HepG2 (cell line): ENCODE data around the gene DDX43. TPM values are rescaled to one million over a fixed set of nuclear protein-coding genes. Genes with fewer than 3 reads are reported as not detected.

Source experiments
- KLF9 ChIP-seq: IDR thresholded peaks from 2 replicates; pipeline ENCODE4 v1.6.1; 2016; ENCODE audit warnings: low read depth
- KMT2A ChIP-seq: sonication (generic); formaldehyde crosslinking; IDR thresholded peaks from 2 replicates; pipeline ENCODE4 v1.4.0; 2020; ENCODE audit warnings: missing genetic modification reagents
- MBD4 ChIP-seq: IDR thresholded peaks from 2 replicates; pipeline ENCODE4 v1.6.1; 2012; ENCODE audit warnings: low read length, inconsistent platforms, borderline replicate concordance
- MIXL1 ChIP-seq: IDR thresholded peaks from 2 replicates; pipeline ENCODE4 v1.6.1; 2016
- TP53 ChIP-seq: sonication (generic); formaldehyde crosslinking; conservative IDR thresholded peaks from 2 replicates; pipeline ENCODE4 v1.4.0; 2020; ENCODE audit warnings: missing genetic modification reagents
- ZNF263 ChIP-seq: sonication (generic); formaldehyde crosslinking; IDR thresholded peaks from 2 replicates; pipeline ENCODE4 v1.4.0; 2020; ENCODE audit warnings: missing genetic modification reagents
- ZNF367 ChIP-seq: sonication (generic); formaldehyde crosslinking; IDR thresholded peaks from 2 replicates; pipeline ENCODE4 v1.4.0; 2020; ENCODE audit warnings: missing genetic modification reagents, borderline replicate concordance
- ZNF543 ChIP-seq: sonication (generic); formaldehyde crosslinking; IDR thresholded peaks from 2 replicates; pipeline ENCODE4 v1.4.0; 2020; ENCODE audit warnings: mild to moderate bottlenecking, missing genetic modification reagents
- ZNF557 ChIP-seq: sonication (generic); formaldehyde crosslinking; IDR thresholded peaks from 2 replicates; pipeline ENCODE4 v1.4.0; 2020; ENCODE audit warnings: missing genetic modification reagents
- ZNF589 ChIP-seq: sonication (generic); formaldehyde crosslinking; conservative IDR thresholded peaks from 2 replicates; pipeline ENCODE4 v1.8.0; 2022; ENCODE audit warnings: mild to moderate bottlenecking, moderate library complexity, missing genetic modification reagents
- ZNF747 ChIP-seq: sonication (generic); formaldehyde crosslinking; IDR thresholded peaks from 2 replicates; pipeline ENCODE4 v1.8.1; 2023; ENCODE audit warnings: missing genetic modification reagents, mild to moderate bottlenecking, borderline replicate concordance
- polyA plus RNA-seq, 8 experiments: library from polyadenylated mRNA; depleted of rRNA in 3 of 8; stranded (reverse) in 7 of 8; unstranded in 1 of 8; fragments of >200 nt; fragmentation: Illumina TruSeq in 4 of 8; extraction: Trizol in 4 of 8; gene quantifications; 2 replicates each; pipeline versions ENCODE4 v1.2.1 to v1.2.3, GENCODE V29; 2011 to 2016; ENCODE audit warnings: low read depth in 4 of 8, missing spikeins in 1 of 8, mixed read lengths in 1 of 8; ENCODE audit not compliant: insufficient read depth in 1 of 8
- total RNA-seq, 5 experiments: library from RNA; depleted of rRNA; stranded (reverse); fragments of >200 nt; fragmentation: Illumina TruSeq; extraction: Trizol; gene quantifications; 2 replicates each; pipeline ENCODE4 v1.2.3, GENCODE V29; 2016; ENCODE audit warnings: low read depth in 1 of 5
- TF ChIP-seq, protein P1 (sequence below): sonication (generic); formaldehyde crosslinking; IDR thresholded peaks from 2 replicates; pipeline ENCODE4 v1.5.0; 2020; ENCODE audit warnings: missing genetic modification reagents
- TF ChIP-seq, protein P2 (sequence below): sonication (generic); formaldehyde crosslinking; IDR thresholded peaks from 2 replicates; pipeline ENCODE4 v1.4.0; 2020; ENCODE audit warnings: missing genetic modification reagents
- TF ChIP-seq, protein P3 (sequence below): fragments of 450-650 bp; IDR thresholded peaks from 2 replicates; pipeline ENCODE4 v1.6.1; 2017
- TF ChIP-seq, protein P4 (sequence below): sonication (generic); formaldehyde crosslinking; IDR thresholded peaks from 2 replicates; pipeline ENCODE4 v1.4.0; 2020; ENCODE audit warnings: low read depth, missing genetic modification reagents
- TF ChIP-seq, protein P5 (sequence below): IDR thresholded peaks from 2 replicates; pipeline ENCODE4 v1.6.1; 2016

The DDX43 gene
- total and polyA plus RNA-seq, 2 of the 13 experiments (the other 11 are each of a cell fraction or from before 2014, with no cell fraction given) = not detected

DNA sequence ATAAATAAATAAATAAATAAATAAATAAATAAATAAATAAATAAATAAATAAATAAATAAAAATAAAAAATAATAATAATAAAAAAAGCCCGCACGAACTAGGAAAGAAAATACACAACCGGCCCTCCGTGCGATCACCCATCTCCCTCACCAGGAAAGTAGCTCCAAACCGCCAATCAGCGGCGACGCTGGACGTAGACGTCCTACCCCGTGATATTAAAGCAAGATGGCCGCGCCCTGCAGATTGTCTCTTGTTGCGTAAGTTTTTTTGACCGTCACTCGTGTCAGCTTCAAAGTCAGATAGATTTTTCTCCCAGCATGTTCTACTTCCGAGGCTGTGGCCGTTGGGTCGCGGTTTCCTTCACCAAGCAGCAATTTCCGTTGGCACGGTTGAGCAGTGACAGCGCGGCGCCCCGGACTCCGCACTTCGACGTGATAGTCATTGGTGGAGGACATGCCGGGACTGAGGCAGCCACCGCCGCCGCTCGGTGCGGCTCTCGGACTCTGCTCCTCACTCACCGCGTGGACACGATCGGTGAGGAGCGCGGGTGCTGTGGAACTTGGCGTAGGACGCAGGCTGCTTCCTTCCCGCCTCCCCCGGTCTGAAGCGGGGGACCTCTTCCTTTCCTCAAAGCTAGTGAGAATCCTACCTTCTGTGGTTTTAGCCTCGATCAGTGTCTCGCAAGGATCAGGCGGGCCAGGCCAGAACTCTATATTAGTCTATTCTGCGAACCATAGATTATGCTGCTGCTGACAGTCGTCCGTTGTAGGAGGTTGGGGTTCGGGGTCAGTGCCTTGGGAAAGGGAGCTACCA, 67.1 kb downstream of the DDX43 start, which contains the start of gene MTO1 (continued):
- TF ChIP-seq MBD4 (no peak), ZNF557 (0 out of 2 replicates have a peak, but pooled peaks have one; percentile 32), TP53 (CRISPR knock-in tag) (no peak), MIXL1 (0 out of 2 replicates have a peak, but pooled peaks have one; percentile 10), KMT2A (CRISPR knock-in tag) (peak; percentile 91), ZNF367 (no peak), ZNF747 (peak; percentile 25; the same call in 1 of the 2 replicates), ZNF543 (CRISPR knock-in tag) (peak; percentile 69), KLF9 (CRISPR knock-in tag) (no peak), ZNF263 (peak; percentile 32; the same call in 1 of the 2 replicates), ZNF589 (CRISPR knock-in tag) (peak; percentile 72; the same call in 1 of the 2 replicates)
- TF ChIP-seq, protein P1, sequence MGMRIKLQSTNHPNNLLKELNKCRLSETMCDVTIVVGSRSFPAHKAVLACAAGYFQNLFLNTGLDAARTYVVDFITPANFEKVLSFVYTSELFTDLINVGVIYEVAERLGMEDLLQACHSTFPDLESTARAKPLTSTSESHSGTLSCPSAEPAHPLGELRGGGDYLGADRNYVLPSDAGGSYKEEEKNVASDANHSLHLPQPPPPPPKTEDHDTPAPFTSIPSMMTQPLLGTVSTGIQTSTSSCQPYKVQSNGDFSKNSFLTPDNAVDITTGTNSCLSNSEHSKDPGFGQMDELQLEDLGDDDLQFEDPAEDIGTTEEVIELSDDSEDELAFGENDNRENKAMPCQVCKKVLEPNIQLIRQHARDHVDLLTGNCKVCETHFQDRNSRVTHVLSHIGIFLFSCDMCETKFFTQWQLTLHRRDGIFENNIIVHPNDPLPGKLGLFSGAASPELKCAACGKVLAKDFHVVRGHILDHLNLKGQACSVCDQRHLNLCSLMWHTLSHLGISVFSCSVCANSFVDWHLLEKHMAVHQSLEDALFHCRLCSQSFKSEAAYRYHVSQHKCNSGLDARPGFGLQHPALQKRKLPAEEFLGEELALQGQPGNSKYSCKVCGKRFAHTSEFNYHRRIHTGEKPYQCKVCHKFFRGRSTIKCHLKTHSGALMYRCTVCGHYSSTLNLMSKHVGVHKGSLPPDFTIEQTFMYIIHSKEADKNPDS (CRISPR knock-in tag) = no peak
- TF ChIP-seq, protein P2, sequence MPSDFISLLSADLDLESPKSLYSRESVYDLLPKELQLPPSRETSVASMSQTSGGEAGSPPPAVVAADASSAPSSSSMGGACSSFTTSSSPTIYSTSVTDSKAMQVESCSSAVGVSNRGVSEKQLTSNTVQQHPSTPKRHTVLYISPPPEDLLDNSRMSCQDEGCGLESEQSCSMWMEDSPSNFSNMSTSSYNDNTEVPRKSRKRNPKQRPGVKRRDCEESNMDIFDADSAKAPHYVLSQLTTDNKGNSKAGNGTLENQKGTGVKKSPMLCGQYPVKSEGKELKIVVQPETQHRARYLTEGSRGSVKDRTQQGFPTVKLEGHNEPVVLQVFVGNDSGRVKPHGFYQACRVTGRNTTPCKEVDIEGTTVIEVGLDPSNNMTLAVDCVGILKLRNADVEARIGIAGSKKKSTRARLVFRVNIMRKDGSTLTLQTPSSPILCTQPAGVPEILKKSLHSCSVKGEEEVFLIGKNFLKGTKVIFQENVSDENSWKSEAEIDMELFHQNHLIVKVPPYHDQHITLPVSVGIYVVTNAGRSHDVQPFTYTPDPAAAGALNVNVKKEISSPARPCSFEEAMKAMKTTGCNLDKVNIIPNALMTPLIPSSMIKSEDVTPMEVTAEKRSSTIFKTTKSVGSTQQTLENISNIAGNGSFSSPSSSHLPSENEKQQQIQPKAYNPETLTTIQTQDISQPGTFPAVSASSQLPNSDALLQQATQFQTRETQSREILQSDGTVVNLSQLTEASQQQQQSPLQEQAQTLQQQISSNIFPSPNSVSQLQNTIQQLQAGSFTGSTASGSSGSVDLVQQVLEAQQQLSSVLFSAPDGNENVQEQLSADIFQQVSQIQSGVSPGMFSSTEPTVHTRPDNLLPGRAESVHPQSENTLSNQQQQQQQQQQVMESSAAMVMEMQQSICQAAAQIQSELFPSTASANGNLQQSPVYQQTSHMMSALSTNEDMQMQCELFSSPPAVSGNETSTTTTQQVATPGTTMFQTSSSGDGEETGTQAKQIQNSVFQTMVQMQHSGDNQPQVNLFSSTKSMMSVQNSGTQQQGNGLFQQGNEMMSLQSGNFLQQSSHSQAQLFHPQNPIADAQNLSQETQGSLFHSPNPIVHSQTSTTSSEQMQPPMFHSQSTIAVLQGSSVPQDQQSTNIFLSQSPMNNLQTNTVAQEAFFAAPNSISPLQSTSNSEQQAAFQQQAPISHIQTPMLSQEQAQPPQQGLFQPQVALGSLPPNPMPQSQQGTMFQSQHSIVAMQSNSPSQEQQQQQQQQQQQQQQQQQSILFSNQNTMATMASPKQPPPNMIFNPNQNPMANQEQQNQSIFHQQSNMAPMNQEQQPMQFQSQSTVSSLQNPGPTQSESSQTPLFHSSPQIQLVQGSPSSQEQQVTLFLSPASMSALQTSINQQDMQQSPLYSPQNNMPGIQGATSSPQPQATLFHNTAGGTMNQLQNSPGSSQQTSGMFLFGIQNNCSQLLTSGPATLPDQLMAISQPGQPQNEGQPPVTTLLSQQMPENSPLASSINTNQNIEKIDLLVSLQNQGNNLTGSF (CRISPR knock-in tag) = no peak
- TF ChIP-seq, protein P3, sequence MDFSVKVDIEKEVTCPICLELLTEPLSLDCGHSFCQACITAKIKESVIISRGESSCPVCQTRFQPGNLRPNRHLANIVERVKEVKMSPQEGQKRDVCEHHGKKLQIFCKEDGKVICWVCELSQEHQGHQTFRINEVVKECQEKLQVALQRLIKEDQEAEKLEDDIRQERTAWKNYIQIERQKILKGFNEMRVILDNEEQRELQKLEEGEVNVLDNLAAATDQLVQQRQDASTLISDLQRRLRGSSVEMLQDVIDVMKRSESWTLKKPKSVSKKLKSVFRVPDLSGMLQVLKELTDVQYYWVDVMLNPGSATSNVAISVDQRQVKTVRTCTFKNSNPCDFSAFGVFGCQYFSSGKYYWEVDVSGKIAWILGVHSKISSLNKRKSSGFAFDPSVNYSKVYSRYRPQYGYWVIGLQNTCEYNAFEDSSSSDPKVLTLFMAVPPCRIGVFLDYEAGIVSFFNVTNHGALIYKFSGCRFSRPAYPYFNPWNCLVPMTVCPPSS = no peak
- TF ChIP-seq, protein P4, sequence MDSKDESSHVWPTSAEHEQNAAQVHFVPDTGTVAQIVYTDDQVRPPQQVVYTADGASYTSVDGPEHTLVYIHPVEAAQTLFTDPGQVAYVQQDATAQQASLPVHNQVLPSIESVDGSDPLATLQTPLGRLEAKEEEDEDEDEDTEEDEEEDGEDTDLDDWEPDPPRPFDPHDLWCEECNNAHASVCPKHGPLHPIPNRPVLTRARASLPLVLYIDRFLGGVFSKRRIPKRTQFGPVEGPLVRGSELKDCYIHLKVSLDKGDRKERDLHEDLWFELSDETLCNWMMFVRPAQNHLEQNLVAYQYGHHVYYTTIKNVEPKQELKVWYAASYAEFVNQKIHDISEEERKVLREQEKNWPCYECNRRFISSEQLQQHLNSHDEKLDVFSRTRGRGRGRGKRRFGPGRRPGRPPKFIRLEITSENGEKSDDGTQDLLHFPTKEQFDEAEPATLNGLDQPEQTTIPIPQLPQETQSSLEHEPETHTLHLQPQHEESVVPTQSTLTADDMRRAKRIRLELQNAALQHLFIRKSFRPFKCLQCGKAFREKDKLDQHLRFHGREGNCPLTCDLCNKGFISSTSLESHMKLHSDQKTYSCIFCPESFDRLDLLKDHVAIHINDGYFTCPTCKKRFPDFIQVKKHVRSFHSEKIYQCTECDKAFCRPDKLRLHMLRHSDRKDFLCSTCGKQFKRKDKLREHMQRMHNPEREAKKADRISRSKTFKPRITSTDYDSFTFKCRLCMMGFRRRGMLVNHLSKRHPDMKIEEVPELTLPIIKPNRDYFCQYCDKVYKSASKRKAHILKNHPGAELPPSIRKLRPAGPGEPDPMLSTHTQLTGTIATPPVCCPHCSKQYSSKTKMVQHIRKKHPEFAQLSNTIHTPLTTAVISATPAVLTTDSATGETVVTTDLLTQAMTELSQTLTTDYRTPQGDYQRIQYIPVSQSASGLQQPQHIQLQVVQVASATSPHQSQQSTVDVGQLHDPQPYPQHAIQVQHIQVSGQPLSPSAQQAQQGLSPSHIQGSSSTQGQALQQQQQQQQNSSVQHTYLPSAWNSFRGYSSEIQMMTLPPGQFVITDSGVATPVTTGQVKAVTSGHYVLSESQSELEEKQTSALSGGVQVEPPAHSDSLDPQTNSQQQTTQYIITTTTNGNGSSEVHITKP (CRISPR knock-in tag) = peak; percentile 94
- TF ChIP-seq, protein P5, sequence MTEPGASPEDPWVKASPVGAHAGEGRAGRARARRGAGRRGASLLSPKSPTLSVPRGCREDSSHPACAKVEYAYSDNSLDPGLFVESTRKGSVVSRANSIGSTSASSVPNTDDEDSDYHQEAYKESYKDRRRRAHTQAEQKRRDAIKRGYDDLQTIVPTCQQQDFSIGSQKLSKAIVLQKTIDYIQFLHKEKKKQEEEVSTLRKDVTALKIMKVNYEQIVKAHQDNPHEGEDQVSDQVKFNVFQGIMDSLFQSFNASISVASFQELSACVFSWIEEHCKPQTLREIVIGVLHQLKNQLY (CRISPR knock-in tag) = no peak
